GM18526 (cell line): ENCODE results near the gene ODF4.

Experiments
- POLR2A ChIP-seq: IDR thresholded peaks from 3 replicates; pipeline ENCODE4 v1.6.1; 2011; ENCODE audit not compliant: insufficient read length; ENCODE audit errors: extremely low read depth

The ODF4 gene

DNA sequence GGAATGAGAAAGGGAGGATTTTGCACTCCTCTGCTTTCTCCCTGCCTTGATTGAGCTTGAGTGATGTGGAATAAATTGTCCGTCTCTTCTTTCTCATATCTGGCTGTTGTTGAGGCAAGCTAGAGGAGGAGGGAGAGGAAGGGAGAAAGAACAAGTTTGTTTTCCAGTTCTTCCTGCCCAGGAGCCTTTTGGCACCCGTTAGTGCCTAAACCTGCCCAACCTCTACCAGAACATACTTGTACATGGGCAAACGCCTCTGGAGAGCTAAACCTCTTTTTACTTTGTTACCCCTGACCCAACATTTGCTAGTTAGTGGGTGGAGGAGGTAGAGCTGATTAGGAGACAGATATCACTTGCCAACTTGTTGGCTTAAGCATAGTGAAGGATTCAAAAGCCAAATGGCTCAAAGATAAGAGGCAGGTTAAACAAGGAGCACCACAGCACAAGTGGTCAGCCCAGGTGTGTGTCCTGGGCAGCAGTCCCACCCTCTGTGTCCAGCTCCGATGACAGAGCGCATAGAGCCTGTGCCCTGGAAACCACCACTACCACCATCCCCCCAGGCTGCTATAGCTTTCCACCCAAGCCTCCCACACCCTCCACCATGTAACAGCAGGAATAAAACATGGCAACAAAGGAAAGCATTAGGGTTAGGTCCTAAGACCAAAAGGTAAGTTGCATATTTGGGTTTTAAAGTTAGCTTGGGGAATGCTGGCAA, 6.5 kb downstream of the ODF4 start:
- TF ChIP-seq POLR2A: no peak

DNA sequence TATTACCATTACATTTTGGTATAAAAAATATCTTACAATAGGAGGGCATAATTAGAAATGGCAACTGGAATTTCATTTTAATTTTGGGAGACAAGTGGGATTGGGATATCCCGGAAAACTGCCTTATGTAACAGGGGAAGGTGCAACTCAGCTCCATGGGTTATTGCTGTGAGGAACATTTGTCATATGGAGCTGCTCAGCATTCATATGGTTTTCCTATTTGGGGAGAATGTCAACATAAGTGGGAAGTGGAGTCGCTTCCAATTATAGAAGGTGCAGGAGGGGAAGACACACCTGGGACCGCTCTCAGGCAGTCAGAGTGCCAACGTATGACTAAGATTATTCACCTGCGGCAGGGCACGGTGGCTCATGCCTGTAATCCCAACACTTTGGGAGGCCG, 10.7 kb downstream of the ODF4 start:
- TF ChIP-seq POLR2A: no peak

DNA sequence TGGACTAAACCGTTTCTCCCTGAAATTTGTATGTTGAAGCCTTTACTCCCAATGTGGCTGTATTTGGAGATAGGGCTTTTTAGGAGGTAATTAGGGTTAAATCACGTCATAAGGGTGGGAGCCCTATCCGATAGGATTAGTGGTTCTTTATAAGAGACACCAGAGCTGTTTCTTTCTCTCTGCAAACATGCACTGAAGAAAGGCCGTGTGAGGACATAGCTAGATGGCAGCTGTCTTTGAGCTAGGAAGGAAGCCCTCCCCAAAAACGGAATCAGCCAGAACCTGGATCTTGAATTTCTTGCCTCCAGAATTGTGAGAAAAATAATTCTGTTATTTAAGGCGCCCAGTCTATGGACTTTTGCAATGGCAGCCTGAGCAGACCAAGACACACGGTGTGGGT, 14.1 kb downstream of the ODF4 start:
- TF ChIP-seq POLR2A: no peak

DNA sequence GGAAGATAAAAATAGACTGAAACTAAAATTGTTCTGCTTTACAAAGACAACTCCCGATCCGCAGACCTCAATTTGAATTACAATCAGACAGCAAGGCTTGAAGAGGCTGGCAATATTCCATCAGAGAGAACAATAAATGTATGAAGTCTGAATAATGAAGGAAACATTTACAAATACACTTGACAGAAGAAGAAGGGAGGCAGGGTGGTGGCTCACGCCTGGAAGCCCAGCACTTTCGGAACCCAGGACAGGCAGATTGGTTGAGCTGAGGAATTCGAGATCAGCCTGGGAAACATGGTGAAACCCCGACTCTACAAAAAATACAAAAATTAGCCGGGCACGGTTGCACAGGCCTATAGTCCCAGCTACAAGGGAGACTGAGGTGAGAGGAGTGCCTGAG, 14.6 kb downstream of the ODF4 start:
- TF ChIP-seq POLR2A: no peak

DNA sequence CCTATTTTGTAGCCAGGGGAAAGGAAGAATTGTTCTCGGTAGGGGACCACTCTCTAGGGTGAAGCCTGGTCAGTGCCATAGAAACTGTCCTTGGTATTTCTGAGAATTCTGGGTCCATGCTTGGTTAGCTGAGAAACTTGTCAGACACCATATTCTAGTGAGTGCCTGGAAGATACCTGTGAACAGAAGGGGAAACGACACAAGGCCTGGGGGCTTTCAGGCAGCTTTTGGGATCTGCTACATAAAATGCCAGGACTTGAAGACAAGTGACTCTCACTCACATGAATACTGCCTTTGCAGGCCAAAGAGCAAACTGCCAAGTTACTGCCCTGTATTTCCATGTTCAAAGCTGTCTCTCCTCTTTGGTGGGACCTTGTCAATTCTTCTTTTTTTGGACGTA, 18.3 kb downstream of the ODF4 start:
- no peak for TF ChIP-seq POLR2A

DNA sequence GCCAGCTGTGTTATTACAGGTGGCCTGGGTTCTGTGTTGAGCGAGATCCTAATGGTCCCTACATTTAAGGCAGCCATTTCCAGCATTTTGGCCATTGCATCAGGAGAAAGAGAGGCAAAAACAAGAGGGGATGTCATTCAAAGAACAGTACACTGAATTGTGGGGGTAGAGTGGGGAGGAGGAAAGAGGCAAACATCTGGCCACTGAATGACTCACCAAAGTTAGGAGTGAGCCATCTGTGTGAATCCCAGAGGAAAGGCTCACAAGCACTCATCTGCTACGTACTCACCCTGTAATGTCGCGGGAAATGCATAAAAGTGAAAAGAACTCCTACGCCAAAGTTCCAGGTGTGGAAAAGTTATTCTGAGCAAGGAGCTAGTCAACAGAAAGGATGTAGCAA, 20.1 kb downstream of the ODF4 start:
- TF ChIP-seq POLR2A: no peak

DNA sequence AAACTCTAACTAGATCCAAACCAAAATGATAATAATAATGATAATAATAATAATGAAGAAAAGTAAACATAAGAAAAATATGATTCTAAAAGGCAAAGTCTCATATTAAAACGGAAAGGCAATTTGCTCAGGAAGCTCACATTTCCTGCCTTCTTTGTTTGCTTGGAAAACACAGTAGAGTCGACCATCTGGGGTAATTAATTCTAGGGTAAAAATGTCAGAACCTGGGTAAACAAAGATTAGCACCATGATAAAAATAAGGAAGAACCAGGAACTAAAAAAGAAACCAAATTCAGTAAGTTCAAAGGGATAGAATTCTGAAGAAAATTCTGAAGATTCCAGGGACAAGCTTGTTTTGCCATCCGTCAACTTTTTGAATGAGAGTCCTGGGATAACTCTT, 20.6 kb downstream of the ODF4 start:
- TF ChIP-seq POLR2A: no peak

DNA sequence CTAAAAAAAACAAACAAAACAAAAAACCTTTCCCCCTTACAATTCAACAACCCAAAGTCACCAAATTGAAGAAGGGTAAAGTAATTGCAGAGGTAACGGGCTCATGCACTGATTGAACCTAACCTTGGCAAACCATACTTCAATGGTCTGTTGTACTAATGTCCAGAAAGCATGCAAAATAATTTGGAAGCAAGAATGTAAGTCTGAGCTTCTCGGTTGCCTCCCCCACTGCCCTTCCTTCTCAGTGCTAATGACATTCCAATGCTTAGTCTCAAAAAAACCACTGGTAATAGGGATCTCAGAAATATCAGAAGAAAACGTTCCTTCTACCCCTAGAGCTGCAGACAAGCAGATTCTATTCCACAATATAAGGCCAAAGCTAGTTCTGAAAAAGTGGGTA, 21.1 kb downstream of the ODF4 start:
- no peak for TF ChIP-seq POLR2A

DNA sequence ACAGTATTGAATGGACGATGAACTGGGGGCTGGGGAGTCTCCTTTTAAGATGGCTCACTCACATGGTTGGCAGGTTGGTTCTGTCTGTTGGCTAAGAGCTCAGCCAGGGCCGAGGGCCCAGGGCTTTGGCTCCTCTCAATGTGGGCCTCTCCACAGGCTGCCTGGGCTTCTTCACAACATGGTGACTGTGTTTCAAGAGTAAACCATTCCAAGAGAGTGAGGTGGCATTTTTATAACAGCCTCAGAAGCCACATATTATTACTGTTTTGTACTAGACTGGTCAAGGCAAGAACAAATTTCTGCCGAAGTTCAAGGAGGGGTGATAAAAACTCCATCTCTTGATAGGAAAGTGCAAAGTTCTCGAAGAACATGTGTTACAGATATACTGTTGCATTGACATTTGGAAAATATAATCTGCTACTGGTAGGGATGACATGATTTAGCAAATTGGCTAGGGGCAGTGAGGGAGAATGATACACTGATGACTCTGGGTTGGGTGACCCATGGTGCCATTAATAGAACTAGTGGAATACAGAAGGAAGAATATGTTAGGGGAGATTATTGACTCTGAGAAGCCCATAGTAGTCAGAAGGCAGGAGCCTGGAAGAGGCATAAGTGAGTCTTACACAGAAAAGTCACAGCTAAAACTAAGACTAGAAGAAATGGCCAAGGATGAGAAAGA, 23.2 kb downstream of the ODF4 start:
- TF ChIP-seq POLR2A: no peak

DNA sequence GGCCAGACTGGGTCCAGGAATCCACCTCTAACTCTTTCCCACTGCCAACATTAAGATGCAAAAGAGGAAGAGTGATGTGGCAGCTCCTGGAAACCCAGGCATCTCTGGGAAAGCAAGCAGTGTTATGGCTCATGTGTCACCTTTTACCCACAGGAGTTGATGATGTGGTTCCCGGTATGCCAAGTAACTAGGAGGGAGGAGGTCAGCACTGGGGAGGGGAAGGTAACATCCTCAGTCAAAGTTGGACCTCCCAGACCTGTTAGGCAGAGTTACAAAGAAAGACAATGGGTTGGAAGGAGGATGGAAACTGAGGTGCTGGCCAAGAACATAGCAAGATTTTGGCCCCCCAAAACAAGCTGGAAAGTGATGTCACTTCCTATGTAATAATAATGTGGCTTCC, 25.5 kb downstream of the ODF4 start:
- TF ChIP-seq POLR2A: no peak

DNA sequence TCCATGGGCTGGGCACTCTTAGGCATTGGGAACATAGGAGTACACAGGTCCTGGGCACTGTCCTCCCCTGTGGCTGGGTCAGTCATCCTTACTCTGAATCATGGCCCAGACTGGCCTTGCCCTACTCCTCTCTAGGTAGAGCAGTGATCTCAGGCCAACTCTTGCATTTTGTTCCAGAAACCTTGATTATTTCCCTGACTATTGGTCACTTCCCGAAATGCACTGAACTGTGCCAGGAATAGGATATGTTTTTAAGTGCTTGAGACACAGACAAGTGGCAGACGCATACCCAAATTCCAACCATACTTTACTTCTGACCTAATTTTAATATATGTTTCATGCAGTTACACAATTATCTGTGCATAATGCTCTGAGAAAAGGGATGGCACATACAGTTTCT, 26.6 kb downstream of the ODF4 start:
- TF ChIP-seq POLR2A: no peak

DNA sequence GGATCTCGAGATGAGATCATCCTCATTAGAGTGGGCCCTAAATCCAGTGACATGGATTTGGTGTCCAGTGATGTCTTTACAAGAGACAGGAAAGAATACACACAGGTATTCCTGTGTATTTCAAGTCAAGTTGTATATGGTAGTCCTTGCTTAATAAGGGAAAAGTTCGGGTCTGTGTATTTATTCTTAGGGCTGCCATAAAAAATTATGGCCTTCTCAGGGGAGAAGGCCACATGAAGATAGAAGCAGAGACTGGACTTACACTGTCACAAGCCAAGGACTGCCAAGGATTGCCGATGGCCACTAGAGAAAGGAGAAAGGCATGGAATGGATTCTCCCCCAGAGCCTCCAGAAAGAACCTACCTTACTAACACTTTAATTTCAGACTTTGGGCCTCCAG, 28.6 kb downstream of the ODF4 start:
- no peak for TF ChIP-seq POLR2A

DNA sequence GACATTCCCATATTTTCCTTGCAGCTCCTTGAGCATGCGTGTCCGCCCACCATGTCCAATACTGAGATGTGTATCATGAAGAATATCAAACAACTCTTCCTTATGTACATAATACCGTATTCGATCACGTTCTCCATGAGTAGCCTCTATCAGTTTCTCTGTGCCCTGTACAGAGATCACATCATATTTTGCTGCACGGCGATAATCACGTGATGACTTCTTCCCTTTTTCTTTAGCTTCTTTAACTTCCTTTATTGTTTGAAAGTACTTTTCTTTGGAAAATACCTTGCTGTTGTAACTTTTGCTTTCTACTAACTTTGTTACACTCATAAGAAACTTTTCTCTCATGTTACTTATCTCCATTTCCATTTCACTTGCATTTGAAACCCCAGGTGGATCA, 30.3 kb downstream of the ODF4 start:
- TF ChIP-seq POLR2A: no peak

DNA sequence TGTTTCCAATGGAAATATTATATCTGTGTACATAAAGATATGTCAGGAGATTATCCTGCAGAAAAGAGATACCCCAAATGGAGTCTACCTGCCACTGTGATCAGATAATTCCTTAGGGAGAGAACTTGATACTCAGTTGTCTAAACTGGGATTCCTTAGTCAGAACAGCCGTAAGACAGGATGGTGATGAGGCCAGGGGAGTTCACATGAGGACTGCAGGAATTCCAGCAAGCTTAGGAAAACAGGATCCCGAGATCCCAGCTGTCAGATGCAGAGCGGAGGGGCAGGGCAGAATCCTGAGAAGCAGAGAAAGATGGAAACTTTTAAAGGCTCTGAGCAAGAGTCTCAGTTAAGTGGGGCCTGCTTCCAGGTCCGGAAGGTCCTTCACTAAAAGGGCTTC, 32.1 kb downstream of the ODF4 start:
- no peak for TF ChIP-seq POLR2A

DNA sequence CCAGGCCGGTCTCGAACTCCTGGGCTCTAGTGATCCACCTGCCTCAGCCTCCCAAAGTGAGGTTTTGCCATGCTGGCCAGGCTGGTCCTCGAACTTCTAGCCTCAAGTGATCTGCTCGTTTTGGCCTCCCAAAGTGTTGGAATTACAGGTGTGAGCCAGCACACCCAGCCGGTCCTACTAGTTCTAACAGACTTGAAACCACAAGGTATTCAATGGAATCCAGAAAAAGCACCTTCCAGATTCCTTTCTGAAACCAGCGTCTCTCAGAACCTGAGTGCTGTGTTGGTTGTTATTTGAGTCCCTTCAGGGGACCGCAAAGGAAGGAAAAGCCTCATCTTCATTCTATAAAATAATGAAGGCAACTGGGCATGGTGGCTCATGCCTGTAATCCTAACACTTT, 32.8 kb downstream of the ODF4 start:
- TF ChIP-seq POLR2A: no peak

DNA sequence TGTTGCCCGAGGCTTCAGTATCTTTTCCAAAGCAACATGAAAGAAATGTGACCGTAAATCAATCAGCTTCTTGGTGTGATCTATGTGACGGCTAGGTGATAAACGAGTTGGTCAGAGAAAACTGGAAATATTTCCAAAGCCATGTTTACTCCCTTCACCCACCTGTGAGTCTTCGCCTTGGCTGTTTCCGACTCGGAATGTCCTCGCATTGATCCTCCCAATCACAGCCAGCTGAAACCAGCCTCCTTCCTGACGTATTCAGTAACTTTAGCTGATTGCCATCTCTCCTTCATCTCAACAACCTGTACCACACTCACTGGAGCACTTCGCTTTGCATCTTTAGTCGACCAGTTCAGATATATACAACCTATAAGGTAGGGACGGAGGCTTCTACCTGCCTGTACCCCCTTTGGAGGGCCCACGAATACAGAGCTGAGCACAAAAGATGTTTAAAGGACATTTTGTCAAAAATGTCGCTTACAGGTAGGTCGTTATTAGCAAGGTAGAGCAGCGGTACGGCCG, 36.2 kb downstream of the ODF4 start:
- TF ChIP-seq POLR2A: no peak
